ENCODE results near the gene DCANP1. TPM values are rescaled to one million over a fixed set of nuclear protein-coding genes. Genes with fewer than 3 reads are reported as not detected.

DCANP1 gene
- total RNA-seq, 1 experiment from 2014 or later, result not detected

DNA sequence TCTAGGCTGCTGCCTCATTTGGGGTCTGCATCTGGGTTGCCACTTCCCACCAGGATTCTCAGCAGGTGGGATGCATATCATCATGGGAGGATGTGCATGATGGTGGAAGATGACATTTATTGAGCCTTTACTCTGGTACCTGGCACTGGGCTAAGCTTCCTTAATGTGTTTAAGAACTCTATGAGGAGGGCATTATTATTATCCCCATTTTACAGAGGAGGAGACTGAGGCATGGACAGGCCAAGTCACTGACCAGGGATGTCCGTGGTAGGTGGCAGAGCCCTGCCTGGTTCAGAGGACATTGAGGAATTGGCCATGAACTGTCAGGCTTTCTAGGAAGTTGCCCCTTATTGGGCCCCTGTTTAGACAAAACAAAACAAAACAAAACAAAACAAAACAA, 36.1 kb upstream of the DCANP1 start:
- Histone ChIP-seq H3K4me2 (ENCODE audit: low read length) (no peak overlapping the region), H4K20me1 (ENCODE audit: insufficient read depth) (no peaks in the 10 kb centered on the region), H3K9me3 (ENCODE audit: control insufficient read depth in 1 of 2, insufficient read depth in 1 of 2, low read depth in 1 of 2, low read length in 2 of 2) (no peaks in the 10 kb centered on the region), H3K79me2 (ENCODE audit: insufficient read depth, low read length) (no peaks in the 10 kb centered on the region), H3K27me3 (ENCODE audit: insufficient read depth, low read length) (no peaks in the 10 kb centered on the region), H3K4me1 (ENCODE audit: control insufficient read depth in 1 of 2, insufficient read depth in 2 of 2, low read length in 2 of 2) (peaks cover 3 to 5% of the 10 kb centered on the region in 2 experiments; a peak in 3 of 4 replicates), H3K9me2 (ENCODE audit: insufficient read depth) (no peaks in the 10 kb centered on the region), H3K9ac (ENCODE audit: low read length) (no peak overlapping the region), H3K27ac (ENCODE audit: low read depth, low read length) (no peak overlapping the region), H2AFZ (ENCODE audit: low read depth, low read length, poor library complexity, severe bottlenecking) (no peak overlapping the region), H3K36me3 (ENCODE audit: control insufficient read depth in 1 of 2, insufficient read depth in 2 of 2, low read length in 2 of 2) (no peaks in the 10 kb centered on the region), H3K4me3 (replicated peaks in 1 of 2; ENCODE audit: low read depth in 1 of 2, low read length in 2 of 2) (no peak overlapping the region)
- no peak for ATAC-seq
- DNase-seq (ENCODE audit: low read depth, low spot score), result no peak
- RAD21 ChIA-PET (ENCODE audit: low non-redundant PET in 1 of 2, low total read pairs in 2 of 2, uncharacterized antibody in 2 of 2, unreplicated experiment in 2 of 2), result no interaction called here
- intact Hi-C loops (cut with micrococcal nuclease), result no loop called here
- no TSS peak for BruUV-seq (replicated peaks)
- no peak for TF ChIP-seq YY1 (IDR thresholded peaks at IDR 0.05; ENCODE audit: extremely low read depth, insufficient replicate concordance, low read depth, low read length)
- TF ChIP-seq, protein P1, sequence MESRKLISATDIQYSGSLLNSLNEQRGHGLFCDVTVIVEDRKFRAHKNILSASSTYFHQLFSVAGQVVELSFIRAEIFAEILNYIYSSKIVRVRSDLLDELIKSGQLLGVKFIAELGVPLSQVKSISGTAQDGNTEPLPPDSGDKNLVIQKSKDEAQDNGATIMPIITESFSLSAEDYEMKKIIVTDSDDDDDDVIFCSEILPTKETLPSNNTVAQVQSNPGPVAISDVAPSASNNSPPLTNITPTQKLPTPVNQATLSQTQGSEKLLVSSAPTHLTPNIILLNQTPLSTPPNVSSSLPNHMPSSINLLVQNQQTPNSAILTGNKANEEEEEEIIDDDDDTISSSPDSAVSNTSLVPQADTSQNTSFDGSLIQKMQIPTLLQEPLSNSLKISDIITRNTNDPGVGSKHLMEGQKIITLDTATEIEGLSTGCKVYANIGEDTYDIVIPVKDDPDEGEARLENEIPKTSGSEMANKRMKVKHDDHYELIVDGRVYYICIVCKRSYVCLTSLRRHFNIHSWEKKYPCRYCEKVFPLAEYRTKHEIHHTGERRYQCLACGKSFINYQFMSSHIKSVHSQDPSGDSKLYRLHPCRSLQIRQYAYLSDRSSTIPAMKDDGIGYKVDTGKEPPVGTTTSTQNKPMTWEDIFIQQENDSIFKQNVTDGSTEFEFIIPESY (IDR thresholded peaks at IDR 0.05; ENCODE audit: extremely low read depth, insufficient replicate concordance, low read length), result no peak
- TF ChIP-seq FOSL1 (IDR thresholded peaks at IDR 0.05; ENCODE audit: low read depth), result no peak
- TF ChIP-seq, protein P2, sequence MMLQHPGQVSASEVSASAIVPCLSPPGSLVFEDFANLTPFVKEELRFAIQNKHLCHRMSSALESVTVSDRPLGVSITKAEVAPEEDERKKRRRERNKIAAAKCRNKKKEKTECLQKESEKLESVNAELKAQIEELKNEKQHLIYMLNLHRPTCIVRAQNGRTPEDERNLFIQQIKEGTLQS (IDR thresholded peaks at IDR 0.05), result no peak
- TF ChIP-seq RAD21 (IDR thresholded peaks at IDR 0.05; ENCODE audit: low read depth), result no peak
- no peak for TF ChIP-seq SRF (IDR thresholded peaks at IDR 0.05; ENCODE audit: low read depth)
- no peak for TF ChIP-seq ELF1 (IDR thresholded peaks at IDR 0.05; ENCODE audit: borderline replicate concordance, low read depth)
- POLR2A ChIA-PET, result no interaction called here
- CTCF ChIA-PET, result no interaction called here

DNA sequence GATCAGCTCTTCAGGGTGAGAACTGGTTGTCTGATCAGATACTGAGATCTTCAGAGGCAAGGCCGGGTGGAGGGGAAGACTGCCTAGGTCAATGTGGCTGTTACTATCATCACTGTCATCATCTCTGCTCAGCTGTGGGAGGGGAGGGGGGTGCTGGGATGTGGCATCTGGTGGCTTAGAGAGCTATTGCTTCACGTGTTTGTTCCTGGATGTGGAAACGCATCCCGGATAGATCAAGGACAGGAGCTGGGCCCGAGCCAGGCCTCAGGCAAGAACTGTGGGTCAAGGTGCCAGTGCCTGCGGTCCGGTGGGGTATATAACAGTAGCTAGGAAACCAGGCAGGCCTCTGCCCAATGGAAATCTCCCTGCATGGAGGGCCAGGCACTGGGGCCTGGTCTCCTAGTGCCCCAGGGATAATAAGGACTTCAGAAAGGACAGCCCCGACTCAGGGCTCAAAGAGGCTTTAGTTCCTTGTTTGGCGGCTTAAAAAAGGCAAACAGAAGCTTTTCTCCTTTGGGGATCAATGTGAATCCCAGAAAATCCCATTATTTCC, 35.3 kb upstream of the DCANP1 start:
- H3K9me2 ChIP-seq (ENCODE audit: insufficient read depth), result no peaks in the 10 kb centered on the region
- H3K9me3 ChIP-seq (ENCODE audit: control insufficient read depth in 1 of 2, insufficient read depth in 1 of 2, low read depth in 1 of 2, low read length in 2 of 2), result no peaks in the 10 kb centered on the region
- DNase-seq (ENCODE audit: low read depth, low spot score), result no peak
- no peak overlapping the region for H3K4me2 ChIP-seq (ENCODE audit: low read length)
- no peaks in the 10 kb centered on the region for H4K20me1 ChIP-seq (ENCODE audit: insufficient read depth)
- ChIA-PET CTCF (interaction anchor here (0.9 kb wide), 1 partner anchor 16 kb away, joined by 3 read pairs; no protein-coding TSS in a partner anchor), RAD21 (ENCODE audit: low non-redundant PET in 1 of 2, low total read pairs in 2 of 2, uncharacterized antibody in 2 of 2, unreplicated experiment in 2 of 2) (no interaction called here), POLR2A (no interaction called here)
- no peak overlapping the region for H2AFZ ChIP-seq (ENCODE audit: low read depth, low read length, poor library complexity, severe bottlenecking)
- no peaks in the 10 kb centered on the region for H3K27me3 ChIP-seq (ENCODE audit: insufficient read depth, low read length)
- no peak overlapping the region for H3K4me3 ChIP-seq (replicated peaks in 1 of 2; ENCODE audit: low read depth in 1 of 2, low read length in 2 of 2)
- TF ChIP-seq EZH2 (IDR thresholded peaks at IDR 0.05) (no peak), JUND (IDR thresholded peaks at IDR 0.05) (no peak), SP1 (IDR thresholded peaks at IDR 0.05; ENCODE audit: low read depth) (no peak), CEBPB (IDR thresholded peaks at IDR 0.05; ENCODE audit: low read depth) (no peak), ZNF274 (IDR thresholded peaks at IDR 0.05; ENCODE audit: low read depth, low read length) (no peak), EZH2phosphoT487 (IDR thresholded peaks at IDR 0.05; ENCODE audit: borderline replicate concordance) (no peak), EGR1 (IDR thresholded peaks at IDR 0.05; ENCODE audit: low read depth) (no peak), ELF1 (IDR thresholded peaks at IDR 0.05; ENCODE audit: borderline replicate concordance, low read depth) (no peak), RAD21 (IDR thresholded peaks at IDR 0.05; ENCODE audit: low read depth) (no peak), POLR2AphosphoS5 (IDR thresholded peaks at IDR 0.05; ENCODE audit: low read depth, low read length) (no peak), FOSL1 (IDR thresholded peaks at IDR 0.05; ENCODE audit: low read depth) (no peak), SRF (IDR thresholded peaks at IDR 0.05; ENCODE audit: low read depth) (no peak)
- TF ChIP-seq, protein P3, sequence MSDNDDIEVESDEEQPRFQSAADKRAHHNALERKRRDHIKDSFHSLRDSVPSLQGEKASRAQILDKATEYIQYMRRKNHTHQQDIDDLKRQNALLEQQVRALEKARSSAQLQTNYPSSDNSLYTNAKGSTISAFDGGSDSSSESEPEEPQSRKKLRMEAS (IDR thresholded peaks at IDR 0.05), result no peak
- TF ChIP-seq, protein P1 (IDR thresholded peaks at IDR 0.05; ENCODE audit: extremely low read depth, insufficient replicate concordance, low read length), result no peak
- no peak overlapping the region for H3K9ac ChIP-seq (ENCODE audit: low read length)
- intact Hi-C loops (cut with micrococcal nuclease), result no loop called here
- H3K4me1 ChIP-seq (ENCODE audit: control insufficient read depth in 1 of 2, insufficient read depth in 2 of 2, low read length in 2 of 2), result no peaks in the 10 kb centered on the region
- H3K79me2 ChIP-seq (ENCODE audit: insufficient read depth, low read length), result no peaks in the 10 kb centered on the region
- ATAC-seq, result no peak
- no peaks in the 10 kb centered on the region for H3K36me3 ChIP-seq (ENCODE audit: control insufficient read depth in 1 of 2, insufficient read depth in 2 of 2, low read length in 2 of 2)
- no TSS peak for BruUV-seq (replicated peaks)
- no peak overlapping the region for H3K27ac ChIP-seq (ENCODE audit: low read depth, low read length)
